A673 (cell line): ENCODE measurements around the gene MROH2A. TPM values are rescaled to one million over a fixed set of nuclear protein-coding genes. Genes with fewer than 3 reads are reported as not detected.

Experiments
- BruUV-seq: library from RNA; stranded (reverse); fragments of 400-500 nt; replicated peaks from 2 replicates; lab custom pipeline; 2021; lab: Mats Ljungman, UMichigan
- CTCF ChIA-PET: fragments of 300-600 bp; sonication (Branson Sonifier 250); formaldehyde crosslinking; loops from one replicate; lab custom pipeline; 2022; ENCODE audit warnings: antibody characterized with exemption; lab: Charles Lee
- POLR2A ChIA-PET: fragments of 300-600 bp; sonication (Branson Sonifier 250); formaldehyde crosslinking; loops from one replicate; lab custom pipeline; 2022; ENCODE audit warnings: antibody characterized with exemption; ENCODE audit not compliant: low non-redundant PET; lab: Charles Lee
- DNase-seq: peaks from one replicate; pipeline ENCODE4 v3.0.0-alpha.2; 2015; ENCODE audit warnings: low spot score
- H3K27ac ChIP-seq: fragments of 200-600 bp; sonication (generic); 2 replicates; pipeline ENCODE4 v1.5.1; 2016; ENCODE audit warnings: mixed run types, low read depth, mild to moderate bottlenecking, mixed read lengths, antibody characterized with exemption, low read length; ENCODE audit not compliant: poor library complexity, severe bottlenecking
- H3K27me3 ChIP-seq: fragments of 200-600 bp; sonication (generic); replicated peaks from 2 replicates; pipeline ENCODE4 v1.6.1; 2017; ENCODE audit warnings: mixed run types, low read depth, mild to moderate bottlenecking, mixed read lengths, antibody characterized with exemption, low read length; ENCODE audit not compliant: insufficient read depth, poor library complexity
- H3K36me3 ChIP-seq: fragments of 200-600 bp; sonication (generic); 2 replicates; pipeline ENCODE4 v1.6.1; 2016; ENCODE audit warnings: mixed run types, mild to moderate bottlenecking, mixed read lengths, antibody characterized with exemption, low read length; ENCODE audit not compliant: insufficient read depth, poor library complexity, severe bottlenecking
- H3K4me1 ChIP-seq: fragments of 200-600 bp; sonication (generic); 2 replicates; pipeline ENCODE4 v1.6.1; 2017; ENCODE audit warnings: mixed run types, mild to moderate bottlenecking, mixed read lengths, antibody characterized with exemption, low read length; ENCODE audit not compliant: insufficient read depth, poor library complexity, severe bottlenecking
- H3K4me3 ChIP-seq: fragments of 200-600 bp; sonication (generic); 2 replicates; pipeline ENCODE4 v1.5.1; 2016; ENCODE audit warnings: low read depth, mixed run types, mild to moderate bottlenecking, mixed read lengths, low read length; ENCODE audit not compliant: poor library complexity, severe bottlenecking
- H3K9me3 ChIP-seq: fragments of 200-600 bp; sonication (generic); 2 replicates; pipeline ENCODE4 v1.6.1; 2016; ENCODE audit warnings: mixed run types, low read depth, mild to moderate bottlenecking, mixed read lengths, antibody characterized with exemption, low read length; ENCODE audit not compliant: poor library complexity, severe bottlenecking
- EZH2 ChIP-seq: fragments of 200-600 bp; sonication (generic); IDR thresholded peaks from 2 replicates; pipeline ENCODE4 v1.6.1; 2017; ENCODE audit warnings: borderline replicate concordance, low read depth, mild to moderate bottlenecking, mixed read lengths, antibody characterized with exemption, low read length; ENCODE audit not compliant: poor library complexity, severe bottlenecking
- intact Hi-C: fragments of 100-400 bp; cut with micrococcal nuclease; formaldehyde crosslinking; loops from one replicate; pipeline ENCODE4 v1.10.0; 2022; ENCODE audit not compliant: unreplicated experiment
- total RNA-seq: library from RNA; stranded (reverse); gene quantifications from 2 replicates; pipeline ENCODE4 v1.2.3, GENCODE V29; 2021
- TF ChIP-seq, protein P1 (sequence below): fragments of 300-800, 200-600 bp; sonication (generic); conservative IDR thresholded peaks from 2 replicates; pipeline ENCODE4 v1.5.1; 2017; ENCODE audit warnings: low read depth, mild to moderate bottlenecking, antibody characterized with exemption, low read length, moderate library complexity, mixed read lengths

Gene MROH2A
- total RNA-seq, 1 experiment from 2014 or later: 1.3 TPM

- Histone ChIP-seq H3K27me3 (no peaks in the 10 kb centered on the region), H3K9me3 (no peaks in the 10 kb centered on the region), H3K4me3 (no peak overlapping the region), H3K36me3 (no peaks in the 10 kb centered on the region), H3K27ac (no peak overlapping the region), H3K4me1 (no peaks in the 10 kb centered on the region)
- POLR2A ChIA-PET: no interaction called here
- intact Hi-C loops: no loop called here
- CTCF ChIA-PET: no interaction called here
- no peak for DNase-seq
- no TSS peak for BruUV-seq
- TF ChIP-seq, protein P1, sequence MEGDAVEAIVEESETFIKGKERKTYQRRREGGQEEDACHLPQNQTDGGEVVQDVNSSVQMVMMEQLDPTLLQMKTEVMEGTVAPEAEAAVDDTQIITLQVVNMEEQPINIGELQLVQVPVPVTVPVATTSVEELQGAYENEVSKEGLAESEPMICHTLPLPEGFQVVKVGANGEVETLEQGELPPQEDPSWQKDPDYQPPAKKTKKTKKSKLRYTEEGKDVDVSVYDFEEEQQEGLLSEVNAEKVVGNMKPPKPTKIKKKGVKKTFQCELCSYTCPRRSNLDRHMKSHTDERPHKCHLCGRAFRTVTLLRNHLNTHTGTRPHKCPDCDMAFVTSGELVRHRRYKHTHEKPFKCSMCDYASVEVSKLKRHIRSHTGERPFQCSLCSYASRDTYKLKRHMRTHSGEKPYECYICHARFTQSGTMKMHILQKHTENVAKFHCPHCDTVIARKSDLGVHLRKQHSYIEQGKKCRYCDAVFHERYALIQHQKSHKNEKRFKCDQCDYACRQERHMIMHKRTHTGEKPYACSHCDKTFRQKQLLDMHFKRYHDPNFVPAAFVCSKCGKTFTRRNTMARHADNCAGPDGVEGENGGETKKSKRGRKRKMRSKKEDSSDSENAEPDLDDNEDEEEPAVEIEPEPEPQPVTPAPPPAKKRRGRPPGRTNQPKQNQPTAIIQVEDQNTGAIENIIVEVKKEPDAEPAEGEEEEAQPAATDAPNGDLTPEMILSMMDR: no peak
- no peak for TF ChIP-seq EZH2
Observed at GRCh38 chr2:233815861-233816260, 37.7 kb downstream of the MROH2A start.

DNA sequence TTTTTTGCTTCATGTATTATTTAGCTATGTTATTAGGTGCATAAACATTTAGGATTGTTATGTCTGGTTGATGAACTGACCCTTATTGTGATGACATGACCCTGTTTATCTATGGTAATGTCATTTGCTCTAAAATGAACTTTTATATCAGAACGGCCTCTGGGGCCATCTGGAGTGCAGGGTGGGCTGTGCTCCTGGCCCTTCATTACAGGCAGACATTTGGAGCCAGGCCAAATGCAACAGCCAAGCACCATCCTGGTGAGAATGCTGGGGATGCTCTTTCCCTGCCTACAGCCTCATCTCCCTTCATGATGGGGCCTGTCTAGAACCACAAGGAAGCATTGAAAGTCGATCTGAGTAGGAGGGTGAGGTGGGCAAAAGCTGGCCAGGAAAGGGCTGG is 38.2 kb downstream of the MROH2A start:
- BruUV-seq: no TSS peak
- Histone ChIP-seq H3K27ac (no peak overlapping the region), H3K9me3 (no peaks in the 10 kb centered on the region), H3K36me3 (no peaks in the 10 kb centered on the region), H3K4me1 (no peaks in the 10 kb centered on the region), H3K4me3 (no peak overlapping the region), H3K27me3 (no peaks in the 10 kb centered on the region)
- DNase-seq: no peak
- intact Hi-C loops: no loop called here
- ChIA-PET CTCF (no interaction called here), POLR2A (no interaction called here)
- TF ChIP-seq, protein P1: no peak
- no peak for TF ChIP-seq EZH2

- DNase-seq: no peak
- CTCF ChIA-PET: no interaction called here
- intact Hi-C loops: no loop called here
- Histone ChIP-seq H3K9me3 (no peaks in the 10 kb centered on the region), H3K27me3 (no peaks in the 10 kb centered on the region), H3K4me3 (no peak overlapping the region), H3K4me1 (no peaks in the 10 kb centered on the region), H3K36me3 (no peaks in the 10 kb centered on the region), H3K27ac (no peak overlapping the region)
- TF ChIP-seq, protein P1: no peak
- TF ChIP-seq EZH2: no peak
- POLR2A ChIA-PET: no interaction called here
- no TSS peak for BruUV-seq
Observed at GRCh38 chr2:233816771-233817170, 38.6 kb downstream of the MROH2A start.
